Measurements from ENCODE around the gene WFIKKN1.

WFIKKN1 gene

DNA sequence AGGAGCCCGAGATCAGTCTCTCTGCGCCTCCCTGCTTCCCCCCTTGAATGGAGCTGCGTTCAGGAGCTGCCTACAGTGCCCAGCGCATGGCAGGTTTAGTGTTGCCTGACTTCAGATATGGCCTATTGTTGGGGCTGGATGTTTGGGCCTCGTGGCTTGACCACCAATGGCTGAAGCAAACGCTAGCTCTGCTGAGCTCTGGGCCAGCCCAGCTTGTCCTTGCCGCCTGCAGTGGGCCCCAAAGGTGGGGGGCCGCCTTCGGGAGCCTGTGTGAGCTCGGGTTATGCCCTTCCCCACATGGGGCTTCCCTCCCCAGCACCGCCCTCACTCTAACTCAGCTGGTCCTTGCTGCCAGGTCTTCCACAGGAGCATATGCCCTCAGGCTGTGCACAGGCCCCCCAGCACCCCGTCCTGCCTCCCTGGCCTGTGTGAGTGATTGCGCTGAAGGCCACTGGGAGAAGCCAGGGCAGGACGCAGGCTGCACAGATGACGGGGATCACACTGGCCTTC lies 7.3 kb downstream of the WFIKKN1 start:
- no peak for DNase-seq

DNA sequence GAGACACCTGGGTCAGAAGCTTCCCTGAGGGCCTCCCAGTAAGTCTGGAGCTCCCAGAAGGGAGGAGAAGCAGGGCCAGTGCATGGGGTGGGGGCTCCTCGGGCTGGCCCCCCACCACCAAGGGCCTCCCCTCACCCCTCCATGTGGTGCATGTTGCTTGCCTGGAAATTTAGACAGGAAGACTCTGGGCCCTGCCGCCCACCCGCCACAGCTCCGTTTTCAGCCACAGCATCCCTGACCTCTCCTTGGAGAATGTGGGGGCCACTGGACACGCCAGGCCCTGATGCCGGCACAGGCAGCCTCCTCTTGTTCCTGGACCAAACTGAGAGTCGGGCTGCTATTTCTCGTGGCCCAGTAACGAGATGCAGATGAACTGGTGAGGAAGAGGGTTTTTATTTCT lies 8.1 kb downstream of the WFIKKN1 start:
- no peak for DNase-seq

GRCh38 chr16:640614-641013 lies 9.8 kb downstream of the WFIKKN1 start:
- DNase-seq, result no peak

GRCh38 chr16:641326-642188 lies 10.8 kb downstream of the WFIKKN1 start, which contains the start of gene MCRIP2:
TSS of gene MCRIP2 (plus strand) at chr16:641828. CDS start at chr16:641992, 164 bp downstream.
- DNase-seq, result peak; percentile 30 to 75 (median 43)

- peak in 1 of 5 donors; percentile 28 for DNase-seq
Measured at GRCh38 chr16:642189-643049, 11.6 kb downstream of the WFIKKN1 start.

GRCh38 chr16:643050-643368 lies 12.2 kb downstream of the WFIKKN1 start:
- DNase-seq, result no peak

DNA sequence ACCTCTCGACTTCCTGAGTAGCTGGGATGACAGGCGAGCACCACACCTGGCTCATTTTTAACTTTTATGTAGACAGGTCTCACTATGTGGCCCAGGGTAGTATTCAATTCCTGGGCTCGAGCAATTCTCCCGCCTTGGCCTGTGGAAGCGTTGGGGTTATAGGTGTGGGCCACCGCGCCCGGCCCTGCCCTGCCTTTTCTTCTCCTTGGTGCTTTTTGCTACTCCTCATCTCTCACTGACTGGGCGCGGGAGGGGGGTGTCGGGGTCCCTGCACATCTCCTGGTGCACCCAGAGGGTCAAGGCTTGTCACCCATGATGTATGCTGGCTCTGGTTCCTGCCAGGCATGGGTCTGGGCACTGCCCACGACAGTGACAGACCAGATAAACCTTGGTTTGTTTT lies 13.8 kb downstream of the WFIKKN1 start:
- DNase-seq, result no peak

DNA sequence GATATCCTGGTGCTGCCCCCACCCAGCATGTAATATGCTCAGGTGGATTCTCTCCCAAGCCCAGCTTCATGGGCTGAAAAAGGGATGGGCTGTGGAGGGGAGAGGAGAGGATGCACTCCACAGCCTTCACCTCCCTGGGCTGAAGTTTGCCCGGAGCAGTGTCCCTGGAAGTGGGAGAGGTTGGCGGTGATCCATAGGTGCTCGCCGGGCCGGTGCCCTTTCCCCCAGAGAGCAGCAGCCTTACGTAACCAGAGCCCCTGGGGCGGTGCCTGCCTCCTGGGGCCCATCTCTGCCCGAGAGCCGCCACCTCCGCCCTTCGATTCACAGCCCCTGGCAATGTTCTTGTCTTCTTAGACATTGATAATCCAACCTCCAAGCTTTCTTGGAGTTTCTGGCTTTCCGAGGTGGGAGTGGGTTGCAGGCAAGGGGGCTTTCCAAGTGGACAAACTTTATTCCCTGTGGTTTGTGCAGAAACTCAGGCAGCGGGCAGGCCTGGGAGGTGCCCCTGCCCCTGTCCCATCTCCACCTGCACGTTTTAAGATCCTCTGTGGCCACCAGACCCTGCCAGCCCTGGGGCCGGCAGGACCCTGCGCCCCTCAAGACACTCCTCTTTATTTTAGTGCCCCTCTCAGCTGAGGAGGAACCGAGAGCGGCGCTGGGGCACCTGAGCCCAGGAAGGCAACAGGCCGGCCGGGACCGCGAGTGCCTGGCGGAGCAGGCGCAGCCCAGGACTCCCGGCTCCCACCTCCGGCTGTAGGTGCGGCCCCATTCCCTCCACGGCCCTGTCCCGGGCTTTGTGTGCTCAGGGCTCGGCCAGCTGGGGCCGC lies 15.3 kb downstream of the WFIKKN1 start:
- DNase-seq, result no peak

GRCh38 chr16:646679-647172 lies 15.9 kb downstream of the WFIKKN1 start:
- no peak for DNase-seq

DNA sequence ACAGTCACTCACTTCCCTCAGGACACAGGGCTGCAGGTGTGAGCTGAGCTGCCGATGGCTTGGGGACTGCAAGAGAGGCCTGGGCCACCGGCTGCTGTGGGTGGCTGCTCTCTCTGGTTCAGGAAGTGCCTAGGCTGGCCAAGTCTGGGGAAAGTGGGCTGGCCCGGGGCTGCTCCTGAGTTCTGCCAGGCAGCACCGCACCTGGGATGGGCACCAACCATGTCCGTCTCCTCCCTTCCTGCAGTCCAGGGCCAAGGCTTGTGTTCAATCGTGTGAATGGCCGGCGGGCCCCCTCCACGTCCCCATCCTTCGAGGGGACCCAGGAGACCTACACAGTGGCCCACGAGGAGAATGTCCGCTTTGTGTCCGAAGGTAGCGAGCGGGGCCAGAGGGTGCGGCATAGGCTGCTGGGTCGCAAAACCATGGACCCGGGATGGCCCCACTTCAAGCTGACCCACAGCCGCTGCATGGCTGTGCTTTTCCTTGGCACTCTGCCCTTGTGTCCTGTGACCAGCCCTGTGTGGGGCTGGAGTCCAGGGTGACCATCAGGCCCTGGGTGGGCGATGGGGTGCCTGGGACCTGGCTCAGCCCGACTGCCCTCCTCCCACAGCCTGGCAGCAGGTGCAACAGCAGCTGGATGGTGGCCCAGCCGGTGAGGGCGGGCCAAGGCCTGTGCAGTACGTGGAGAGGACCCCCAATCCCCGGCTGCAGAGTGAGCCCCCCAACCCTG lies 16.6 kb downstream of the WFIKKN1 start:
- DNase-seq, result no peak

GRCh38 chr16:648071-648780 lies 17.4 kb downstream of the WFIKKN1 start:
- peak in 2 of 5 donors; percentile 29 to 30 for DNase-seq

DNA sequence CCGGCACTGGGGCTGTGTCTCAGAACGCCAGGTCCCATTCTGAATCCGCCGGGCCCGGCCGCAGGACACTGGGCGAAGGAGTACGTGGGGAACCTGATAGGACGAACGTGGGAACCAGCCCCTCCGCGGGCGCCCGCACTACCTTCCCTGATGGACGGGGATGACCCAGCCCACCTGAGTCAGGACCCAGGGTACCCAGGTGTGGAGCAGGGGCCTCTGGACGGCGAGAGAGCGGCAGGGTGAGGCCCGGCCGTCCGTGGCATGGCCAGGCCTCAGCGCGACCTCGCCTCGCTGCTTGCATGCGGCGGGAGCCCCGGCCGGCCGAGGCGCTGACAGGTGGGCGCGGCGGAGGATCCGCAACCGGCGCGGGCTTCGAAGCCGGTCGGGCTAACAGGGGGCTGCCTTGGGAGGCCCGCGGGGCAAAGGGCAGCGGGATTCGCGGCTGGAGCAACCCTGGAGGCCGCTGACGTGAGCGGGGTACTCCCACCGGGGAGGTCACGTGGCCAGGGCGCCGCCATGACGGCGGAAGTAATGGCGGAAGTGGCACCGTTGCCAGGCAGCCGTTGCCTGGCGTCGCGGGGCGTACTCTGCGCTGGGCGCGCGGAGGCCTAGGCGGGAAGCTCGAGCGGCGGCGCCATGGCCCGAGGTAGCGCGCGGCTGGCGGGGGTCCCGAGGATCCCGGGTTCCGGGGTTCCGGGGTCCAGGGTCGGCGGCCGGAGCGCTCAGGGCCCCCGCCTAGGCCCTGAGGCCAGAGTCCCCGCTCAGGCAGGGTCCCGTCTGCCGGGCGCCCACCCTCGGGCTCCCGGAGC lies 18.2 kb downstream of the WFIKKN1 start, which contains the start of gene WDR90:
TSS of gene WDR90 (plus strand) at position 585 of the 809 bp plus-strand sequence. CDS start at position 637, 52 bp downstream.
- peak; percentile 85 to 94 (median 91) for DNase-seq

- no peak for DNase-seq
Measured at GRCh38 chr16:649631-650030, 18.8 kb downstream of the WFIKKN1 start.

- DNase-seq, result no peak
Measured at GRCh38 chr16:651844-652243, 21.1 kb downstream of the WFIKKN1 start.

DNA sequence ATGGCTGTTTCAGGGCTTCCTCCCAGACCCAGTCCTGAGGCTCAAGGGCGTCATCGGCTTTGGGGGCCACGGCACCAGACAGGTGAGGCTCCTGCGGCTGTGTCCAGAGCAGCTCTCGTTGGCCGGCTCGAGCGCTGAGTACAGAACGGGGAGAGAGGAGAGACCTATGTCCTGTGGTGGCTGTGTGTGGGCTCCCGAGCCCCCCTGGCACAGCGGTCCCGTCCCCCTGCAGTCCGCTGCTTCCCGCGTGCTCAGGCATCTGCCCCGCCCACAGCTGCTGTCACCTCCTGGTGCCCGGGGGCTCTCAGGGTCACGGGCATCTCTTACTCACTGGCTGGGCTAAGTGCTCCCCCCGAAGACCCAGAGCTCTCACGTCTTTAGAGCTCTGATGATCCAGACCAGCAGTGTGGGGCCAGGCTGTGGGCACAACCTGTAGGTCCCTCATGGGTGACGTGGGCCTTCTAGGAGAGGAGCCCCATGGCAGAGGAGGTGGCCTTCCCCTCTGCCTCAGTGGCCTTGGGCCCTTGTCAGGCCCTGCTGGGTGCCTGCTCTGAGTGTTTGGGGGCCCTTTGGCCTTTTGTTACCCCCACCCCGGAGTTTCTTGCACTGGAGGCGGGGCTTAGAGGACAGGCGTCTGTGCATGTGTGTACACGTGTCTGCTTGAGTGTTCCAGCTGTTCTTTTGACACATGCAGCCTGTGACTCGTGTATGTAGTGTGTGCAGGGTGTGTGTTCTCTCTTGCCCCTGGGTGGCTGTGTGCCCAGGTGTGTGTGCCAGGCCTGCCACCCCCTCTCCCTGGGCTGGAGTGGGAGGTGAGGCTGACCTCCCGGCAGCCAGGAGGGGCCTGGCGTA lies 21.9 kb downstream of the WFIKKN1 start:
- DNase-seq, result no peak

- DNase-seq, result no peak
Measured at GRCh38 chr16:654034-654433, 23.2 kb downstream of the WFIKKN1 start.

DNA sequence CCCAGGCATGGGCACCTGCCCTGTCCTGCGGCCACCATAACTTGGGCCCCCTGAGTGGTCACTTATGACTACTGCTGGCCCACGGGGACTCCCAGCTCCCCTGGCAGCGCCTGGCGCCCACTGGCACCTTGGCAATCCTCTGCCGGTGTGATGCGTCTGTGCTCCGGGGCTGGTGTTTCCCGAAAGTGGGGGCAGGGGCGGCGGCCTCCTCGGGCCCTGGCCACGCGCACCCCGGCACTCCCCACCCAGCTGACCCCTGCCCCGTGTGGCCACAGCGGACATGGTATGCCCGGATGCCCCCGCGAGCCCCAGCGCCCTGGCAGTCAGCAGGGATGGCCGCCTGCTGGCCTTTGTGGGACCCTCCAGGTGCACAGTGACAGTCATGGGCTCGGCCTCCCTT lies 26.7 kb downstream of the WFIKKN1 start:
- no peak for DNase-seq

DNA sequence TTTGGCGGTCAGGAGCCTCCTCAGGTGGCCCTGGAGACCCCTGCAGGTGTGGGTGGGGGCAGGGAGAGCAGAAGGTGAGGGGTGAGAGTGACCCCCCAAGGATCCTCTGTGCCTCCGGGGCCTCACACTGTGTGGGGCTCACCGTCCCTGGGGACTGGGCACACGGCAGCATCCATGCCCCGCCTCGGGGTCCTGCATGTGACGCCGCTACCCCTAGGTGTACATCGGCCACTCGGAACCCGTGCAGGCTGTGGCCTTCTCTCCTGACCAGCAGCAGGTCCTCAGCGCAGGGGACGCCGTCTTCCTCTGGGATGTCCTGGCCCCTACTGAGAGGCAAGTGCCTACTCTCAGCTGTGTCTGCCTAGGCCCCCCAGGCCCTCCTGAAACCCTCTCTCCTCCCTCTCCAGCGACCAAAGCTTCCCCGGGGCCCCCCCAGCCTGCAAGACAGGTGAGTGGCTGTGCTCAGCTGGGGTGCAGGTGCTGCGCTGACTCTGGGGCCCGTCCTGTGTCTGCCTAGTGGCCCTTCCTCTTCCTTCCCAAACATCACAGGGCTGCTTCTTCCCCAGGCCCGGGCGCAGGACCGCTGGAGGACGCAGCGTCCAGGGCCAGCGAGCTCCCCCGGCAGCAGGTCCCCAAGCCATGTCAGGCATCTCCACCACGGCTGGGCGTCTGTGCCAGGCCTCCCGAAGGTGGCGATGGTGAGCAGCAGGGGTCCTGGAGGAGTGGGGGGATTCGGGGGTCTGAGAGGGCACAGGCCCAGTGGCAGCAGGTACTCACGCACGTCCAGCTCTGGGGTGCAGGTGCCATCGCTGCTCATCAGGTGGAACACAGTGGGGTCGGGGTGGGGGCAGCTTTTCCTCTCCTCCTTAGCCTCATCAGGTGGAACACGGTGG lies 28.1 kb downstream of the WFIKKN1 start:
- no peak for DNase-seq

All from T-helper 1 cell (primary cell).